GM18909 (cell line): ENCODE results near the gene RBPJL.
"Not testable (repeated sequence)": the region's sequence is repeated elsewhere in the genome, so short reads cannot be mapped to it uniquely, and the experiment has no call there.

Experiments used
- ATAC-seq: cut with Tn5 transposase; IDR thresholded peaks from one replicate; pipeline ENCODE4 v1.9.1; 2021; ENCODE audit warnings: mild to moderate bottlenecking; ENCODE audit not compliant: unreplicated experiment, poor library complexity

RBPJL gene

DNA sequence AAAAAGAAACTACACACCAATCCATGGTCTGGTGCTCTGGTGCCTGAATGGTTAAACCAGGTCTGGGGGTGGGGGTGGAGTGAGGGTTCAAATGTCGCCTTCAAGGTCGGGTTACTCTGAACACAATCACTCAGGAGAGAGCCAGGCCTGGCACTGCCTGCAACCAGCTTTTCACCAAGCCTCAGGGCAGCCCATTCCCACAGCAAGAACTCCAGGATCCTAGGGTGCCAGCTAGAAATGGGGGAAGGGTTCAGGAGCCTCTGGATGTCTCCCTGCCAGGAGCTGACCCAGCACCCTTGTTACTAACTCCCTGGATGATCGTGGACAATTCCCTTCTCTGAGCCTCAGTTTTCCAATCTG lies 34.9 kb downstream of the RBPJL start:
- no peak for ATAC-seq

DNA sequence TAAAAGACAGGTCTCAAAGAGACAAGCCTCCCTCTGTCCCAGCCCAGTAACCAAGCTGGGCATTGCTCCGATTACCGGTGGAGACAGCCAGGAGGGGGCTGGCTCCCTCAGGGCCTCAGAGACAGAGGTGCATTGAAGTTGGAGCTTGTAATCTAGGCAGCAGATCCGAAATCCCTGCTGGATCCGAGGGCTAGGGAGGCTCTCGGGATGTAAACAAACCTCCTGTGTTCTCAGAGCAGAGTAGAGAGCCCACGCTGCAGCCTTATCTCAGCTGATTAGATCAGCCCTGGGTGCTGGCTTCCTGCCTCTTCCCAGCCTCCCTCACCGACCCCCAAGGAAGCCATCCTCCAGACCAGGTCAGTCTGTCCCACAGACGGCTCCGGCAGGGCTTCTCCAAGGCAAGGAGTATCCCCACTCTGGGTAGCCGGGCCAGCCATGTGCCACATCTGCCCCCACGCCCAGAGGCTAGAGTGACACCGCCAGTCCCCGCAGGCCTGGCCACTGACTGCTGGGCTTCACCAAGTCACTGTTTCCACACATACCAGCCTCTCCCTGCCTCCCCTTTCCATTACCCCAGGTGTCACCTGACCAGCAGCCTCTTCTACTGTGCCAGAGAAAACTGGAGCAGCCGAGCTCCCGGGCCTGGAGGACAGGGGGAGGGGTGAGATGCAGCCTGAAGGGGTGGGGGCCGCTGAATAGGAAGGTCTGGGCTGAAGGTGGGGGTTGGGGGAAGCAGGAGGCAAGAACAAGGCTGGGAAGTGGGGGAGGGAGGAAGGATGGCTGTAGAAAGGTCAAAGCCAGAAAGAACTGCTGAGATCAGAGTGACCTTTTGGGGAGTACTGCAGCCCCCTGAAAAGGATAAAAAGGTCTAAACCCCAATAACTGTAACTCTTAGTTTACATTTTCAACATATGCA lies 35.6 kb downstream of the RBPJL start:
- no peak for ATAC-seq

DNA sequence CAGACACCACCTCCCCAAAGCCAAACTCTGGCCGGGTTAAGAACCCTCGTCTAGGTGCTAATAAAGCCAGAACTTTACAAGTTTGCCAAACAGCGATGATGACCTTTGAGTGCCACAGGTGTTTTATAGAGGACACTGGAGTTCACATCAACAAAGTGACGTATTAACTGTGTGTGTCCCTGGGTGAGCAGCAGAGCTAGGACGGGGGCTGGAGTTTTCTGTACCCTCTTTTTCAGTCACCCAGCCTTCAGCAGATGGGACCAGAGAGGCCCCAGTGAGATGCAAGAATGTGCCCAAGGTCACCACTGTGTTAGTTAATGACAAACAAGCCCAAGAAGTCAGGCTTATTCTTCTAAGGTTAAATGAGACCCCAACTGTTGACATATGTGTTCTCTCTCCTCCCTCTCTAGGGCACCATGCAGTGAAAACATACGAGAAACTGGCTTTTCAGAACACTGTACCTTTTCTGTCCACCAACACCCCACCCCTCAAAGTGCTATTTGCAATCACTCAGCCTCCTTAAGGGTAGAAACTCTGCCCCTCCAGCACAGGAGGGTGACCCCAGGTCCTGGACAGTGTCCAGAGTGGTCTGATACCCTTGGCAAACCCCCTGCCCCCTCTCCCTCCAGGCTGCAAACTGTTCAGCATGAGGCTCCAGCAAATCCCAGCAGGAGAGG lies 36.4 kb downstream of the RBPJL start:
- no peak for ATAC-seq

DNA sequence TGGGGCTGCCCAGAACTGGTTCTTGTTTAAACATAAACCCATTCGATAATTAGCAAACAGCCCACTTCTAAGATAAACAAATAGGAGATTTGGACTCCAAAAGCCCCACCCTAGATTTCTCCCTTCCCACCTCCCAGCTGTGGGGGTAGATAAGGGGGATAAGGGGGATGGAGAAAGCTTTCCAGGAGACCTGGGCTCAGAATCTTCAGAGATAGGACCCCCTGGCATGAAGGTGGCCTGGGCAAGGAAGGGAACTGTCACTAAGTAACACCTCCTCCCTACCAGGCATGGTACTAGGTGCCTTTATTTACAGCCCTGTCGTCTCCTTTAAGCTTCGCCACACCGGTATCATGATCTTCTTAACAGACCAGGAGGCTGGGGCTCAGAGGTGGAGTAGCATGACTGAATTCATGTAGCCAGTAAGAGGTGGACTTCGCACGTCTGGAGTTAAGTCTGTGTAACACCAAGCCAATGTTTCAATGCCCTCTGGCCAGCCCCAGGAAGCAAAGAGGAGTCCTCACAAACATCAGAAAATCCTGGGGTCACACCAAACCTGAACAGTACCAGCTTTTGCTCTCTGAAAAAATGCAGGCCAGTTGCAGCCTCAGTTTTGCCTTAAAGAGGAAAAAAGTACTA lies 37.0 kb downstream of the RBPJL start:
- ATAC-seq: no peak

DNA sequence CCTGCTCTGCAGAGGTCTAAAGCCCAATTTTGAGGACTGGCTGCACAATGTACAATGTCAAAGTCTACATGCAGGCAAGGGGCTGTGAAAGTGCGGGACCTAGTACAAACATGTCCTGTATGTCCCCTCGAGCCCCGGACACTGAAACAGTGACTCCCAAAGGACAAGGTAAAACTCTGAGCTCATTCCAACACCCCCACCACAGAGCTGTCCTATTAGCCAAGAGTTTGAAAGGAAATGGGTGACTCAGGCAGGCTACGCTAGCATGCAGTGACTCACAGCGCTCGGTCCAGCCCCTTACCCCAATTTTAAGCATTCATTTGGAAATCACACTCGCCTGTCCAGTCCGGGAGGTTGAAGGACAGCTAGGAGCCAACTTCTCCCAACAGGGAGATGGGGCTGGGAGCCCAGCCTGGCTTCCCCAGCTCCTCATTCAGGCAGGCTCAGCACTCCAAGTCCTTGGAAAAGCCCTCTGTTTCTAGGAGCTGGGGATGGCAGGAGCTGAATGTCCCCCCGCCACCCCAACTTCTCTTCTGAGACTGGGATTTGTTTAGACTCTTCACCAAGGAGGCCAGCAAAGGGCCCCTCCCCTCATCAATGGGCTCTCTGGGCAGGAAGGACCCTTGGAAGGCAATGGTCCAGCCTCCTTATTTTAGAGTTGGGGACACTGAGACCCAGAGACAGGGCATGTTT lies 37.7 kb downstream of the RBPJL start:
- no peak for ATAC-seq

DNA sequence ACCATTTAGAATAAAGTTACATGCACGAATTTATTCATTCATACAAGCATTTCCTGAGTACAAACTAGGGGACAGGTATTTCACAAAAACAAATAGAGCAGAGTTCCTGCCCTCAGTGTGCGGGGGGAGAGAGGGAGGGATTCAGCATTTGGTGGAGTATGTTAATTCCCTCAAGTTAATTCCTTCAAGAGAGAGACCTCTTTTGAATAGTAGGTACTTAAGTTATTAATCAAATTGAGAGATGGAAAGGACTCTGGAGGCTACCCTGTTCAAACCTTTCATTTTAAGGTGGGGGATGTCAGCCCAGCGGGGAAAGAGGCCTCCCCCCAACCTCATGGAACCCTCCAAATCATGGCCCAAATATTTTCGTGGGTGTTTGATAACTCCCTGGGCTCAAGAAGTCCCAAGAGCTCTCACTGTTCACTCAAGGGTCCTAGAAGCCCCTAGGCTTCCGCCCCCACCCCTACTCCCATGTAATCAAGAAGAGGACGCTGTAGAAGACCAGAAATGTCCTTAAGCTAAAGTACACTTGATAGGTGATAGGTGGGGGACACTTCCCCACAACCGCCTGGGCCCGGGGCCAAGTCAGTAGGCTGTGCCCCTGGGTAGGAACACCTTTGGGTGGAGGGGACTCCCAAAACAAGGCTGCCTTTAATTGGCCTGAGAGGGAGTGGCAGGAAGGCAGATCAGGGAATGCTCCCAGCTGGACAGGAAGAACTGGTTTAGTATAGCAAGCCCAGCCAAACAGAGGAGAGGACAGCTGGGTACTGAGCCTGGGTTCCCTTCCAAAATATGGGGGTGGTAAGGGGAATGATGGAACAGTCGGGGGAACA lies 38.7 kb downstream of the RBPJL start:
- no peak for ATAC-seq

DNA sequence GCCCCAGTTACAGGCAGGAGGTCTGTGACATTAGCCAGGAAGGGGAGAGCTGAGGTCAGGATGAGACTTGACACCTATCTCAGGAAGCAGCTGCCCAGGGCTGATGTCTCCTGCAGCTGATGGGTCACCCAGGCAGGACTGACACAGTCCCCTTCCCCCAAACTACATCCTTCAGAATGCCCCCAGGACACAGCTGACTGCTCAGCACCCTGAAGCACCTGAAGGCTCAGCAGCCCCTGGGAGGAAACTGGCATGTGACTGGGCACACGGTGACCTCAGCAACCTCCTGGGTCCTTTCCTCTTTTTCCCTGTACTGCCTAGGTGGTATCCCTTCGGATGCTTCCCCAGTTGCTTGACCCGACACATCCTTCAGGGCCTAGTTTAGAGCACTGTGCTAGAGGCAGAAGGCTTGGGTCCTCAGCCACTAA lies 39.7 kb downstream of the RBPJL start:
- ATAC-seq: no peak

DNA sequence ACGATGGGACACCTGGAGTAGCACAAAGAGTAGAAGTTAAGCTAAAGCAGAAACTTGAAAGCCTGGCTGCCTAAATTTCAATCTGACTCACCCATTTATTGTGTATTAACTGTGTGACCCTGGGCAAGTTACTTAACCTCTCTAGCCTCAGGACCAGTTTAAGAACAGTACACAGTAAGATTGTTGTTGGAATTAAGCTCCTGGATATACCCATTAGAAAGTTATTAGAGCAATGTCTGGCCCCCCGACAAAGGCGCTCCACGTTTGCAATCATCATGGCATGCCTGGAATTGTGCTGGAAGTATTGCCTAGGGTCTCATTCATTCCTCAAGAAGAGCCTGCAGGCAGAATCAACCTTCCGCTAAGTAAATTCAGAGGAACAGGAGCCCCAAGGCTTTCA lies 40.2 kb downstream of the RBPJL start:
- no peak for ATAC-seq

DNA sequence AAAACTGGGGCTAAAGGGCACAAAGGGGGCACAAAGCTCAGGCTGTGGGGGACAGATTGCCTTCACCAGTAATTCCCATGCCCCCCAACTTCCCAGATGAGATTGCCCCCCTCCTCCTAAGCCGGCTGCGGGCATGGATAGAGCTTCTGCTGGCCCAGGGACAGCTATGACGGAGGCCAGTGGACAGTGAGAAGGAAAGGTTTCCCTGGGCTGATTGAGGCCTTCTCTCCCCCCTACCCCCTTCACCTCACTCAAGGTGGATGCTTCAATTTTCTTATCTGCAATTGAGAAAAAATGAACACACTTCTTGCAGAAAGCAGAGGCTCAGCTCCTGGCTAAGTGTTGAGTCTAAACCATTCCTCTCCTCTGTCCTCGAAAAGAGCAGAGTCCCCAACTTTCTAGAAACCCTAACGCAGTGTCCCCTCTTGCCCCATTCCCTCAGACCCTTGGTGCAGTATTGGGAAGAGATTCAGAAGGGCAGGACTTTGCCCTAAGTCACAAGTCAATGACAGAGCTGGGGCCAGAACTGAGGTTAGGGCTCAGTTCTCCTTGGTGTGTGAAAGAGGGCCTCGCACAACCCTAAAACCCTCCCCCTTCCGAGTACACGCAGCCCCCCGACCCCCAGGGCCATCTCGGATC lies 40.8 kb downstream of the RBPJL start:
- no peak for ATAC-seq

DNA sequence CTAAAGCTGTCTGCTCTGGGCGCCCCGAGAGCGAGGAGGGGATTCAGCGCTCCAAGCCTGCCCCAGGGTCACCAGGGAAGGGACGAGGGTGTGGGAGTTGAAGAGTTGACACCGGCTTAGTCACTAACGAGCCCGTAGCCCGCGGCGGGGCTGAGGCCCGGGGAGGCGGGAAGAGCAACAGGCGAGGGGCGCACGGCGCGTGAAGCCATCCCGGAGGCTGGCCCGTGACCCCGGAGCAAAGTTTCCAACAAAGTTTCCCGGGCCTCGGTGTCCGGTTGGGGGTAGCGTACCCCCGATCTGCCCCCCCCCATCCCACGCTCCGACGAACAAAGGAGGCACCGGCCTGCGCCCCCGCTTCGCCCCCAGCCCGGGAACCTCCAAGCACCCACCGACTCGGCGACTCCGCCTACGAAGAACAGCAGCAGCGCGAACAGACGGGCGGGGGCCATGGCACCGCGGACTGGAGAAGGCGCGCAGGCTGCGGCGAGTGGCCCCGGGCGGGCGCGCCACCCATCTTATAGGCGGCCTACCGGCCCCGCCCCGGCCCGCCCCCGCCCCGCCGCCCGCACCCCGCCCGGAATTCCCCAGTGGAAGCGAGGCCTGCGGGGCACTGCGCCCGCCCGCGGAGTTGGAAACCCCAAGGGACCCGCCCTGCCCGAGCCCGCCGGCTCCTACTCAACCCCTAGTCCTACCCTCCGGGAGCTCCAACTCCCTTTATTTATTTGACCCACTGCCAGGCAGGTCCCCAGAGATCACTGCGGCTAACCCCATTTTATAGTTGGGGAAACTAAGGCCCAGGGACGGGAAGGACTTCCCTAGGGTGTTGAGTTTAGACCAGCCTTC lies 41.5 kb downstream of the RBPJL start, which contains the start of gene SDC4:
TSS of gene SDC4 (minus strand) at position 489 of the 843 bp plus-strand sequence. CDS start at position 449, 40 bp downstream.
- ATAC-seq: no peak

DNA sequence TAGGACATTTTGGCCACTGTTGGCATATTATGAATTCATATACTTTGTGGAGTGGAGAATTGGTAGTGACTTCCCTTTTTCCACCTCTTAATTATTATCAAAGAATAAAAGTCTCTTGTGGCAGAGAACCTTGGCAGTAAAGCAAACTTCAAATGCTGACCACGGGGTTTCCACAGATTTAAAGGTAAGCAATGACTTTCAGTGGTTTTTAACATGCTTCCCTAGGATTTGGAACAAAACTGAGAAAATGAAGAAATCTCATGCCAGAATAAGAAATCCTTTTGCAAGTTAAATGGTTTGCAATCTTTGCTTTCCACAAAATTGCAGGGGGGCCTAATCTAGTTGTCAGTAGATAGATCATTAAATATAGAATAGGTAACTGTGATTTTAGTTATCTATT lies 43.6 kb downstream of the RBPJL start:
- no peak for ATAC-seq

DNA sequence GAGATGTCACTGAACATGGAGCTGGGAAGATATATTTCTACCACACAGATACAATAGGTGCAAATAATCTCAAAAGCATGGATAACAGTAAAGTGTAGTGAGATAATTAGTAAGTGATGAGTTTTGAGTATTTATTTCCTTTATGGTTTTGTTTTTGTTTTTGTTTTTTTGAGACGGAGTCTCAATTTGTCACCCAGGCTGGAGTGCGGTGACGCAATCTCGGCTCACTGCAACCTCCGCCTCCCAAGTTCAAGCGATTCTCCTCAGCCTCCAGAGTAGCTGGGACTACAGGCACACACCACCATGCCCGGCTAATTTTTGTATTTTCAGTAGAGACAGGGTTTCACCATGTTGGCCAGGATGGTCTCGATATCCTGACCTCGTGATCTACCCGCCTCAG lies 44.2 kb downstream of the RBPJL start:
- not testable (repeated sequence) for ATAC-seq

DNA sequence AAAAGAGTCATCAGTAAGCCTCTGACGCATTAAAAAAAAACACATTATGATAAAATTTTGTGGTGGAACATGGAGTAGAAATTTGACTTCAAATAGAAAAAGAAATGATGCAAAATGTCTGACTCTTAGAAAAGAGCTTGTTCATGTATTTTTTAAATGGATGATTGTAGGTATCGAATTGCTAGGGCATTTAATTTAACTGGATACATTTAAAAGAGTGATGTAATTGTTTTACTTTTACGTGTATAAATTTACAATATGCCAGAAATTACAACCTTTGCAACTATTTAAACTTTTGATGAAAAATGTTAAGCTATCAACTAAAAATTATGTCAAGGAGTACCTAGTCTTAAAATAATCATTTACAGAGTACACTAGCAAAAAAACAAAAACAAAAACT lies 46.1 kb downstream of the RBPJL start:
- no peak for ATAC-seq

DNA sequence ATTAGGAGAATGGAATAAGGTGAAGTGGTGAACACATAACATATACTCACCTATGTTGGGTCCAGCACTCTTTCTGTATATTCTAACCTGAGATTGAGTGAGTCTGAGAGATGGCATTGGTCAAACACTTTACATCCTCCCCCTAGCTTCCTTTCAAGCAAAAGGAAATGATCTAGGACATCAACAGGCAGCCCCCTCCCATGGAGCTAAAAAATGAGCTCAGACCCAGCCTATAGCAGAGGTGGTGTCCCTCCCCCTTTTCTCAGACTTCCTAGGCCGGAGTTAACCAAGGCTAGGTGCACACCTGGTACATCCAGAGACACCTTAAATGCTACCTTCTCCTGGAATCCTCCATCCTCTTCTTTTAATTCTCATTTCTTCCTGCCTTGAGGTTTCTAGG lies 47.1 kb downstream of the RBPJL start:
- no peak for ATAC-seq

DNA sequence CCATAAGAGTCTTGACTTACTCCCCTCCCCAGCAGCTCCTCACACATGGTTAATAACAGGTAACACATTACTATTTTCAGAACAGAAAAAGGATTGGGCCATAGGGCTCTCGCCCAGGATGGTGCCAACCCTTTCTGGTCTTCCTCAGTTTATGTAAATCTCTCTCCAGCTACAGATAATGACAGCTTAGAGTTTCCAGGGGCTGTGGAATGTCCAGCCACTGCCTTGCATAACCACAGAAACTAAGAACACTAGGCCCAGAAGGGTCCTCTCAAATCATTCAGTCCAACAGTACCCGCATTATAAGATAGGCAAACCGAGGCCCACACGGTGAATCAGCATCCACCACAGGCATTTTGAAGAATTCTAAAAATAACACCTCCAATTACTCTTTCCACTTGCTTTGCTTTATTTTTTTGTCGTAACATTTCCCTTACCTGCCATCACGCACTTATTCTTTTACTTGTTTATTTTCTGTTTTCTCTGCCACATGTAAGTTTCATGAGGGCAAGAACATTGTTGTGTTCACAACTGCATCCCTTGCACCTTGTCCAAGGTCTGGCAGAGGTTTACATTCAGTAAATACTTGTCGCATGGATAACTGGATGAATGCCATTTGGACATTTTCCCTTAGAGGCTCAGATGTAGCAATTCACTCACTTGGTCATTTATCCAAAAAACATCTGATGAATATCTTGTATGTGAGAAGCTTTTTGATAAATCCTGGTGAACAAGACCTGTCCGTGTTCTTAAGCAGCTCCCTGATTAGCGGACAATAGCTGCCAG lies 48.0 kb downstream of the RBPJL start:
- no peak for ATAC-seq

DNA sequence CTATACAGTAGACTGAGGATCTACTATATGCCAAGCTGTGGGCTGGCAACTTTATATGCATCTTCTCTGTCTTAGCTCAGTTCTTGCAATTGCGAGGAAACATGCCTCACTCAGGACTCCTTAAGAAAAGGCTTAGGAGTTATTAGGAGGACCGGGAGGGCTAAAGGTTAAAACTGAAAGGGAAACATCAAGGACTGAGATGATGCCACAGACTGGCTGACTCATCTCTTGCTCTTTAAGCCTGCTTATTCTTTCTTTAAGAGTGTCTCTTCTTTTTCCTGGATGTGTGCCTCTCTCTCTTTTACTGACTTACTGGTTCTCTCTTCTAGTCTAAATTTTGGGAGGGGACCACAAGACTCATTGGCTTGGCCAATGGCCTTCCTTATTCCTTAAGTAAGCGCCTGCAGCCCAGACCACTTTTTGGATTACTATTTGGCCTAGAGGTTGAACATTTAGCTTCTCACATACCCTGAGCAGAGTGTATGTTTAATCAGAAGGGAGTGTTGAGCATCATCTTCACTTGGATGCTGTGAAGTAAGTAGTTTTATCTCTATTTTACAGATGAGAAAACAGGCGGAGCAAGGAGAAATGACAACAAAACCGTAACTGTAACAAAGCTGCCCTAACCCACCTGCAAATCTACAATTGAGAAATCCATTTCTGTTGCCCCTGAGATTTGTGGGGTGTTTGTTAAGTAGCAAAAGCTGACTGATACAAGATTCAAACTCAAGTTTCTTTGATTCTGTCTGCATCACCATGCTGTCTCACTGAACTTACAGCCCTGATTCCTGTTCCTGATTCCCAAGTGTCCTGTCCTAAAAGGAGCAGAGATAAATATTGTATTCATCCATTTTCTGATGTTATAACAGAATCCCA lies 48.8 kb downstream of the RBPJL start:
- no peak for ATAC-seq
